WI38 (cell line): ENCODE data around the gene RET.

ENCODE experiments used
- H3K4me3 ChIP-seq: 2 replicates; pipeline ENCODE4 v1.5.1; 2011; ENCODE audit warnings: low read depth, mild to moderate bottlenecking, control low read depth, low read length
- CTCF ChIP-seq: IDR thresholded peaks from 2 replicates; pipeline ENCODE4 v1.5.1; 2012; ENCODE audit warnings: low read depth, mild to moderate bottlenecking, control low read depth, low read length

RET gene

GRCh38 chr10:43078175-43078985, 1.5 kb downstream of the RET start:
- no peak for TF ChIP-seq CTCF
- H3K4me3 ChIP-seq, result no peak overlapping the region

GRCh38 chr10:43078986-43079273, 2.1 kb downstream of the RET start:
- TF ChIP-seq CTCF, result peak; percentile 39
- no peak overlapping the region for H3K4me3 ChIP-seq

GRCh38 chr10:43079856-43080255, 3.0 kb downstream of the RET start:
- TF ChIP-seq CTCF, result no peak
- no peak overlapping the region for H3K4me3 ChIP-seq

GRCh38 chr10:43082087-43082486, 5.2 kb downstream of the RET start:
- no peak overlapping the region for H3K4me3 ChIP-seq
- no peak for TF ChIP-seq CTCF

- TF ChIP-seq CTCF, result no peak
- no peak overlapping the region for H3K4me3 ChIP-seq
Measured at GRCh38 chr10:43082746-43083145, 5.9 kb downstream of the RET start.

- H3K4me3 ChIP-seq, result no peak overlapping the region
- TF ChIP-seq CTCF, result no peak
Measured at GRCh38 chr10:43083764-43084163, 6.9 kb downstream of the RET start.

- H3K4me3 ChIP-seq, result no peak overlapping the region
- TF ChIP-seq CTCF, result no peak
Measured at GRCh38 chr10:43084812-43085211, 7.9 kb downstream of the RET start.
